ENCODE data around the gene TMEM74B. TPM values are rescaled to one million over a fixed set of nuclear protein-coding genes. Genes with fewer than 3 reads are reported as not detected.

Gene TMEM74B
- total and polyA plus RNA-seq, 2 of the 8 experiments (the other 6 are each of a cell fraction or from before 2014, with no cell fraction given): 4.0 to 6.4 TPM

GRCh38 chr20:1190847-1191246, 6.1 kb upstream of the TMEM74B start (continued):
- TF ChIP-seq CHD7 (IDR thresholded peaks at IDR 0.05; ENCODE audit: insufficient replicate concordance, low read length) (no peak), EP300 (IDR thresholded peaks at IDR 0.05; ENCODE audit: borderline replicate concordance in 1 of 2, low read depth in 2 of 2, low read length in 2 of 2) (no peak), CHD1 (IDR thresholded peaks at IDR 0.05; ENCODE audit: low read depth, low read length) (no peak), SP4 (IDR thresholded peaks at IDR 0.05; ENCODE audit: low read length) (no peak), SP2 (IDR thresholded peaks at IDR 0.05; ENCODE audit: low read length) (no peak)
